HL-60/S4 treated with phorbol 12-myristate 13-acetate at 8.2 ng/mL for 4 days and 3 days (cell line): Measurements from ENCODE around the gene RDH12.

Experiments
- in situ Hi-C: fragments of 300-500 bp; cut with MboI; formaldehyde crosslinking; loops from 2 replicates; pipeline ENCODE4 v1.15.0; 2022; ENCODE audit warnings: low sequenced_read_pairs

RDH12 gene

GRCh38 chr14:67701492-67701891 is at the start of gene RDH12:
RDH12 (plus strand) TSS chr14:67701886; CDS start chr14:67722643, 20,757 bp downstream.
- in situ Hi-C loops = loop anchor here (25.0 kb wide), 1 partner anchor 114 kb away; no protein-coding TSS in a partner anchor

- in situ Hi-C loops = no loop called here
These were observed 49.5 kb upstream of the RDH12 start for GRCh38 chr14:67652189-67652588.

GRCh38 chr14:67653651-67654280 is 47.9 kb upstream of the RDH12 start:
- in situ Hi-C loops = no loop called here

- in situ Hi-C loops = no loop called here
These were observed 38.1 kb upstream of the RDH12 start for GRCh38 chr14:67663633-67664032.

- in situ Hi-C loops = no loop called here
These were observed 35.8 kb upstream of the RDH12 start for GRCh38 chr14:67665868-67666267.

GRCh38 chr14:67666750-67667449 is 34.8 kb upstream of the RDH12 start:
- in situ Hi-C loops = no loop called here

- in situ Hi-C loops = no loop called here
These were observed 33.1 kb upstream of the RDH12 start for GRCh38 chr14:67668559-67668958.

GRCh38 chr14:67673451-67673850 is 28.2 kb upstream of the RDH12 start:
- in situ Hi-C loops = no loop called here

- in situ Hi-C loops = no loop called here
These were observed 27.6 kb upstream of the RDH12 start for GRCh38 chr14:67674139-67674479.

- in situ Hi-C loops = no loop called here
These were observed 27.0 kb upstream of the RDH12 start, which contains the start of gene VTI1B for GRCh38 chr14:67674480-67675218. VTI1B (minus strand) TSS chr14:67674632; CDS start chr14:67674489, 143 bp downstream.

GRCh38 chr14:67675219-67675582 is 26.5 kb upstream of the RDH12 start:
- in situ Hi-C loops = no loop called here

- in situ Hi-C loops = no loop called here
These were observed 22.7 kb upstream of the RDH12 start for GRCh38 chr14:67679006-67679405.

GRCh38 chr14:67680121-67680602 is 21.5 kb upstream of the RDH12 start:
- in situ Hi-C loops = no loop called here

GRCh38 chr14:67680941-67681340 is 20.7 kb upstream of the RDH12 start:
- in situ Hi-C loops = no loop called here

- in situ Hi-C loops = no loop called here
These were observed 17.8 kb upstream of the RDH12 start for GRCh38 chr14:67683842-67684241.

- in situ Hi-C loops = no loop called here
These were observed 11.7 kb upstream of the RDH12 start for GRCh38 chr14:67690011-67690410.

GRCh38 chr14:67694791-67695393 is 6.8 kb upstream of the RDH12 start:
- in situ Hi-C loops = no loop called here

- in situ Hi-C loops = no loop called here
These were observed 6.2 kb upstream of the RDH12 start, which contains the start of gene RDH11 for GRCh38 chr14:67695394-67695949. RDH11 (minus strand) TSS chr14:67695764; CDS start chr14:67695703, 61 bp downstream.

GRCh38 chr14:67697006-67697405 is 4.7 kb upstream of the RDH12 start:
- in situ Hi-C loops = no loop called here

- in situ Hi-C loops = no loop called here
These were observed 3.5 kb upstream of the RDH12 start for GRCh38 chr14:67698179-67698578.

- in situ Hi-C loops = loop anchor here (25.0 kb wide), 1 partner anchor 117 kb away; no protein-coding TSS in a partner anchor
These were observed 2.3 kb downstream of the RDH12 start for GRCh38 chr14:67703997-67704396.
